Osteocyte (in vitro differentiated cells): Measurements from ENCODE around the gene NTSR1. TPM values are rescaled to one million over a fixed set of nuclear protein-coding genes. Genes with fewer than 3 reads are reported as not detected.

Source experiments
- DNase-seq: peaks from one replicate; pipeline ENCODE4 v3.0.0; 2021; ENCODE audit warnings: mixed read lengths; ENCODE audit not compliant: unreplicated experiment; ENCODE audit errors: extremely low spot score
- H3K27ac Mint-ChIP-seq: one replicate; pipeline ENCODE4 v1.8.0; 2021; ENCODE audit warnings: mild to moderate bottlenecking, mixed read lengths; ENCODE audit not compliant: unreplicated experiment
- H3K27me3 Mint-ChIP-seq: one replicate; pipeline ENCODE4 v1.8.0; 2021; ENCODE audit warnings: mixed read lengths; ENCODE audit not compliant: unreplicated experiment
- H3K36me3 Mint-ChIP-seq: one replicate; pipeline ENCODE4 v1.8.0; 2021; ENCODE audit warnings: mixed read lengths; ENCODE audit not compliant: unreplicated experiment
- H3K4me1 Mint-ChIP-seq: one replicate; pipeline ENCODE4 v1.8.0; 2021; ENCODE audit warnings: mixed read lengths; ENCODE audit not compliant: unreplicated experiment
- H3K4me3 Mint-ChIP-seq: one replicate; pipeline ENCODE4 v1.8.0; 2021; ENCODE audit warnings: mild to moderate bottlenecking, moderate library complexity, mixed read lengths; ENCODE audit not compliant: unreplicated experiment
- H3K9me3 Mint-ChIP-seq: one replicate; pipeline ENCODE4 v1.8.0; 2021; ENCODE audit warnings: mixed read lengths; ENCODE audit not compliant: unreplicated experiment
- CTCF ChIP-seq: fragments of 200-600 bp; sonication (generic); IDR thresholded peaks from 2 replicates; pipeline ENCODE4 v1.5.0; 2021; ENCODE audit warnings: antibody characterized with exemption, mild to moderate bottlenecking, moderate library complexity
- total RNA-seq: library from RNA; stranded (reverse); gene quantifications from 2 replicates; pipeline ENCODE4 v1.2.1, GENCODE V29; 2021

The NTSR1 gene
- total RNA-seq, 1 donor from 2014 or later = 0.11 TPM

- H3K9me3 Mint-ChIP-seq = no peaks in the 10 kb centered on the region
- H3K4me1 Mint-ChIP-seq = peaks cover 26% of the 10 kb centered on the region
- DNase-seq = no peak
- H3K27me3 Mint-ChIP-seq = peaks cover 11% of the 10 kb centered on the region
- no peak overlapping the region for H3K4me3 Mint-ChIP-seq
- no peak for TF ChIP-seq CTCF
- no peaks in the 10 kb centered on the region for H3K36me3 Mint-ChIP-seq
- no peak overlapping the region for H3K27ac Mint-ChIP-seq
These were observed 2.3 kb upstream of the NTSR1 start for GRCh38 chr20:62706344-62706743.

DNA sequence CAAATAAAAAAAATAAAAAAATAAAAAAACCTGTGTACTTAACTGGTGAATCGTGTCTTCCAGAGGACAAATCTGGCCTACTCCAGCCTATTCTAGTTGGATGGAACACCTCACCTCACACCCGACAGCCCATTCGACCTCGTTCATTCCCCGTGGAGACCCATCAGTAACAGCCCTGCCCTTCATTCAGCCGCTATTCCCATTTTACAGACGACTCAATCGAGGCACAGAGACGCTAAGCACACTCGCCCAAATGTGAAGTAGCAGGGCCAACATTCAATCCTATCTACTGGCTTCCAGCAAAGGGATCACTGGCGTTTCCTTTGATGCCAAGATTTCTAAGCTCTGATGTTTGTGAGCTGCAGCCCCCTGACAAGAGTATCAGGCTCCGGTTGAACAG, 1.8 kb upstream of the NTSR1 start:
- Mint-ChIP-seq H3K27ac (no peak overlapping the region), H3K4me1 (peaks cover 26% of the 10 kb centered on the region), H3K36me3 (no peaks in the 10 kb centered on the region), H3K4me3 (no peak overlapping the region), H3K9me3 (no peaks in the 10 kb centered on the region), H3K27me3 (peaks cover 14% of the 10 kb centered on the region)
- no peak for DNase-seq
- no peak for TF ChIP-seq CTCF

DNA sequence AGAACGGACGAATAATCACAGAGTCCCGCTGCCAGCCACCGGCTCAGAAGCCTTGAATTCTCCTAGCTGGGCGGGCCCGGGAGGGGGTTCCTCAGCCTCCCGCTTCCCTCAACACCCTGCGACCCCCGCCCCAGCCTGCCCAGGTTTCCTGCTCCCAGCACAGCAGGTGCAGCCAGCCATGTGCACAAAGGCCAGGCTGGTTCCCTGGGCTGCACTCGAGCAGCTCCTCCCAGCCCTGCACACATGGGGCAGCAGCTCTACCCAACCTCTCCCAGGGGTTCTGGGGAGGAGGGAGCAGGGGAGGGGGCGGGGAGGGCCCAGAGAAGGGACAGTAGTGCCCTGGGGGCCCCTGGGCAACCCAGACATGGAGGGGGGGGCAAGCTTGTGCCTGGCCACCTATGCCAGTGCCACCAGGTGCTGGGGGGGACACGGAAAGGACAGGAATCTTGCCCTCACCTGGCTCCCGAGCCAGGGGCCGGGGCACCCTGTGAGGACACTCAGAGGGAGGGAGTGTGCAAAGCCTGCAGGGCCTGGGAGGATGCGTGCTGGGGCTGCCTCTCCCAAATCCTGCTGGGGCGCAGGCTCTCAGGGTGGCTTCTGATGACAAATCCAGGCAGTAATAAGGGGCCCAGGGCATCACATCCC, 1.2 kb upstream of the NTSR1 start:
- Mint-ChIP-seq H3K27me3 (peaks cover 14% of the 10 kb centered on the region), H3K4me1 (peaks cover 26% of the 10 kb centered on the region), H3K4me3 (no peak overlapping the region), H3K27ac (no peak overlapping the region), H3K36me3 (no peaks in the 10 kb centered on the region), H3K9me3 (no peaks in the 10 kb centered on the region)
- no peak for TF ChIP-seq CTCF
- no peak for DNase-seq

DNA sequence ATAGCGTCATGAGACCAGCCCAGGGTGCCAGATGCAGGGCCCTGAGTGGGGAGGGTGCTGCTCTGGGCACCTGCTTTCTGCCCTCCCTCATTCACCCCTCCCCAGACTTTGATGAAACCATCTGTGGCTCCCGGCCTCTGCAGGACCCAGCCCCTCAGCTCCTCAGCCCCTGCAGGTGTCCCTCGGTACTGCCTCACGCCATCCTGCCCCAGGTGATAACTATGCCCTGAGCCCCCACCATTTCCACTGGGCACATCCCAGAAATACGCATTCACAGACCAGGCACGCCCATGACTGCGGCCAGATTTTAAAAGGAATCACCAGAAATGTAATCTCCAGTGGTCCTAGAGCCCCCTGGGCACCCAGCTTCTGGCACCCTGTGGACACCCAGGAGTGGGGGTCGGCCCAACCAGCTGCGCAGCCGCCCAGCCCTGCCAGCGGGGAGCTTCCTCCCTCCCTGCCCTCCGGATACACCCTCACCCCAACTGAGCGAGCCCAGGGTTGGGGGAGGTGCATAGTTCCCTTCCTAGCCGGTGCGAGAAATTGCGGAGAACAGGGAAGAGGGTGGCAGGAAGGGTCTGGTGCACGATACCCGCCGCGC, 615 bp upstream of the NTSR1 start:
- no peak overlapping the region for H3K27ac Mint-ChIP-seq
- H3K9me3 Mint-ChIP-seq = no peaks in the 10 kb centered on the region
- TF ChIP-seq CTCF = peak; percentile 24
- peaks cover 25% of the 10 kb centered on the region for H3K4me1 Mint-ChIP-seq
- DNase-seq = no peak
- H3K4me3 Mint-ChIP-seq = peak overlapping the region; percentile 56
- H3K27me3 Mint-ChIP-seq = peaks cover 18% of the 10 kb centered on the region
- no peaks in the 10 kb centered on the region for H3K36me3 Mint-ChIP-seq

GRCh38 chr20:62709537-62709905, 885 bp downstream of the NTSR1 start:
- no peak for DNase-seq
- TF ChIP-seq CTCF = no peak
- Mint-ChIP-seq H3K4me1 (peaks cover 10% of the 10 kb centered on the region), H3K36me3 (no peaks in the 10 kb centered on the region), H3K27ac (no peak overlapping the region), H3K9me3 (no peaks in the 10 kb centered on the region), H3K27me3 (peaks cover 30% of the 10 kb centered on the region), H3K4me3 (no peak overlapping the region)
